Neuronal stem cell (in vitro differentiated cells): Measurements from ENCODE around the gene BRD1.

Experiments used
- DNase-seq: peaks from one replicate; pipeline ENCODE4 v3.0.0-alpha.2; 2013; ENCODE audit warnings: low spot score
- H2AFZ ChIP-seq: one replicate; pipeline ENCODE4 v1.6.1; 2013; ENCODE audit warnings: mild to moderate bottlenecking, low read length, inconsistent platforms
- H2AK5ac ChIP-seq: 2 replicates; pipeline ENCODE4 v1.6.1; 2013; ENCODE audit warnings: low read depth, mild to moderate bottlenecking, inconsistent platforms, low read length, moderate library complexity, mixed read lengths
- H2BK120ac ChIP-seq: 2 replicates; pipeline ENCODE4 v1.6.1; 2013; ENCODE audit warnings: low read depth, mild to moderate bottlenecking, inconsistent platforms, low read length, moderate library complexity, mixed read lengths
- H2BK12ac ChIP-seq: one replicate; pipeline ENCODE4 v1.6.1; 2013; ENCODE audit warnings: low read length, inconsistent platforms
- H2BK15ac ChIP-seq: 2 replicates; pipeline ENCODE4 v1.6.1; 2013; ENCODE audit warnings: mild to moderate bottlenecking, low read length, inconsistent platforms, mixed read lengths
- H2BK5ac ChIP-seq: one replicate; pipeline ENCODE4 v1.6.1; 2013; ENCODE audit warnings: inconsistent platforms, mild to moderate bottlenecking, low read length, moderate library complexity
- H3K14ac ChIP-seq: one replicate; pipeline ENCODE4 v1.6.1; 2013; ENCODE audit warnings: low read length, inconsistent platforms
- H3K18ac ChIP-seq: 2 replicates; pipeline ENCODE4 v1.6.1; 2013; ENCODE audit warnings: low read length, inconsistent platforms
- H3K23ac ChIP-seq: 2 replicates; pipeline ENCODE4 v1.6.1; 2013; ENCODE audit warnings: low read depth, mild to moderate bottlenecking, mixed read lengths, low read length, inconsistent platforms; ENCODE audit not compliant: poor library complexity
- H3K27ac ChIP-seq: replicated peaks from 3 replicates; pipeline ENCODE4 v1.5.1; 2013; ENCODE audit warnings: low read length, inconsistent platforms
- H3K27me3 ChIP-seq, 3 experiments: 2 replicates each; pipeline ENCODE4 v1.6.1; 2013; ENCODE audit warnings: low read length in 3 of 3, mild to moderate bottlenecking in 2 of 3, inconsistent platforms in 1 of 3, low read depth in 1 of 3, mixed read lengths in 1 of 3, moderate library complexity in 1 of 3; ENCODE audit not compliant: control insufficient read depth in 3 of 3, insufficient read depth in 3 of 3
- H3K36me3 ChIP-seq, 2 donors: replicated peaks in 1 of 2; 2 replicates each; pipeline ENCODE4 v1.6.1; 2013; ENCODE audit warnings: low read length in 2 of 2; ENCODE audit not compliant: control insufficient read depth in 2 of 2, insufficient read depth in 2 of 2
- H3K4ac ChIP-seq: 2 replicates; pipeline ENCODE4 v1.6.1; 2013; ENCODE audit warnings: inconsistent platforms, mild to moderate bottlenecking, low read length, moderate library complexity
- H3K4me1 ChIP-seq, 2 donors: 1 replicate in 1 of 2; 2 replicates in 1 of 2; pipeline ENCODE4 v1.6.1; 2013; ENCODE audit warnings: low read length in 2 of 2, low read depth in 1 of 2; ENCODE audit not compliant: control insufficient read depth in 2 of 2, insufficient read depth in 1 of 2
- H3K4me2 ChIP-seq: one replicate; pipeline ENCODE4 v1.6.1; 2013; ENCODE audit warnings: mild to moderate bottlenecking, low read length, inconsistent platforms; ENCODE audit not compliant: insufficient read depth, poor library complexity, severe bottlenecking
- H3K4me3 ChIP-seq, 2 donors: 2 replicates each; pipeline ENCODE4 v1.5.1; 2013; ENCODE audit warnings: low read length in 2 of 2, mild to moderate bottlenecking in 2 of 2, inconsistent platforms in 1 of 2, moderate library complexity in 1 of 2
- H3K79me1 ChIP-seq: one replicate; pipeline ENCODE4 v1.6.1; 2013; ENCODE audit warnings: low read depth, mild to moderate bottlenecking, inconsistent platforms, low read length, moderate library complexity
- H3K9ac ChIP-seq: one replicate; pipeline ENCODE4 v1.6.1; 2013; ENCODE audit warnings: mild to moderate bottlenecking, low read depth, low read length, inconsistent platforms; ENCODE audit not compliant: poor library complexity
- H3K9me3 ChIP-seq, 2 donors: replicated peaks in 1 of 2; 2 replicates each; pipeline versions ENCODE3 to v1.6.1; 2013; ENCODE audit warnings: low read length in 2 of 2, mild to moderate bottlenecking in 2 of 2, inconsistent platforms in 1 of 2, low read depth in 1 of 2, mixed read lengths in 1 of 2, moderate library complexity in 1 of 2; ENCODE audit not compliant: control insufficient read depth in 2 of 2, insufficient read depth in 1 of 2
- H4K8ac ChIP-seq: one replicate; pipeline ENCODE4 v1.6.1; 2013; ENCODE audit warnings: low read depth, mild to moderate bottlenecking, inconsistent platforms, low read length, moderate library complexity
- H4K91ac ChIP-seq: one replicate; pipeline ENCODE4 v1.6.1; 2013; ENCODE audit warnings: low read length, low read depth, mild to moderate bottlenecking, inconsistent platforms; ENCODE audit not compliant: poor library complexity
- WGBS, 2 donors: extraction: QIAGEN DNeasy Blood & Tissue Kit; methylation state at CpG; one replicate each; pipeline ENCODE4 v1.1.7; 2013; ENCODE audit warnings: missing lambda C conversion rate in 2 of 2, mixed read lengths in 1 of 2; ENCODE audit not compliant: insufficient read length in 2 of 2, insufficient replicate concordance in 1 of 2; ENCODE audit errors: extremely low coverage in 2 of 2; 5-methylcytosine and 5-hydroxymethylcytosine counted together

Gene BRD1

DNA sequence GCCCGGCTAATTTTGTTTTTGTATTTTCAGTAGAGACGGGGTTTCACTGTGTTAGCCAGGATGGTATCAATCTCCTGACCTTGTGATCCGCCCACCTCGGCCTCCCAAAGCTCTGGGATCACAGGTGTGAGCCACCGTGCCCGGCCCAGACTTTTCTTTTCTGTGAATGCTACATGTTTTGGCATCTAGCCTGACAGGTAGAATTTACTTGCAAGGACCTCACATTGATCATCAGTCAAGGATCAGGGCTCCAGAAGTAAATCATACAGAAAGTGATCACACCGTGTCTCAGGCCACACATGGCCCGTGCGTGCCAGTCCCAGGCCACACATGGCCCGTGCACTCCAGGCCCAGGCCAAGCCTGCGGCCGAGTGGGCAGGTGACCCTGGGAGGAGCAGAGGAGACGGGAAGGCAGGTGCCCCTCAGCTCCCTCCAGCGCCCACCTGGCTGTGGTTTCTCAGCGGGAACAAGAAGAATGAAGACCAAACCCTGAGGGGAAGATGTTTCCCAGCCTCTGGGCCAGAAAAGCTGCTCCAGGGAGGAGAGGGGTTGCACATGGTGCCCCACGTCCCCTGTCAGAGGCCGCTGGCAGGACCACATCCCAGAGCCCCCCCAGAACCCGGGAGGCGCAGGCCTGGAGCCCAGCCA is 76.2 kb downstream of the BRD1 start:
- DNase-seq = no peak
- Histone ChIP-seq H3K23ac (no peak overlapping the region), H2BK5ac (no peak overlapping the region), H2AK5ac (peak overlapping the region; percentile 53), H2BK15ac (no peak overlapping the region), H4K8ac (no peak overlapping the region), H4K91ac (no peak overlapping the region), H3K4ac (no peak overlapping the region), H2BK120ac (no peak overlapping the region), H3K4me2 (no peak overlapping the region), H3K27me3 (no peaks in the 10 kb centered on the region), H3K9ac (peak overlapping the region; percentile 24), H2BK12ac (no peak overlapping the region), H3K27ac (no peak overlapping the region), H3K4me3 (no peak overlapping the region), H3K18ac (peak overlapping the region; percentile 7), H3K79me1 (no peaks in the 10 kb centered on the region), H3K36me3 (no peaks in the 10 kb centered on the region), H3K14ac (no peak overlapping the region), H2AFZ (peak overlapping the region; percentile 49), H3K4me1 (peaks cover 14% of the 10 kb centered on the region in 2 donors), H3K9me3 (peaks cover 5 to 6% of the 10 kb centered on the region in 2 donors)
- WGBS, 2 donors = no CpG with 5 or more reads among the region's 19 CpGs

DNA sequence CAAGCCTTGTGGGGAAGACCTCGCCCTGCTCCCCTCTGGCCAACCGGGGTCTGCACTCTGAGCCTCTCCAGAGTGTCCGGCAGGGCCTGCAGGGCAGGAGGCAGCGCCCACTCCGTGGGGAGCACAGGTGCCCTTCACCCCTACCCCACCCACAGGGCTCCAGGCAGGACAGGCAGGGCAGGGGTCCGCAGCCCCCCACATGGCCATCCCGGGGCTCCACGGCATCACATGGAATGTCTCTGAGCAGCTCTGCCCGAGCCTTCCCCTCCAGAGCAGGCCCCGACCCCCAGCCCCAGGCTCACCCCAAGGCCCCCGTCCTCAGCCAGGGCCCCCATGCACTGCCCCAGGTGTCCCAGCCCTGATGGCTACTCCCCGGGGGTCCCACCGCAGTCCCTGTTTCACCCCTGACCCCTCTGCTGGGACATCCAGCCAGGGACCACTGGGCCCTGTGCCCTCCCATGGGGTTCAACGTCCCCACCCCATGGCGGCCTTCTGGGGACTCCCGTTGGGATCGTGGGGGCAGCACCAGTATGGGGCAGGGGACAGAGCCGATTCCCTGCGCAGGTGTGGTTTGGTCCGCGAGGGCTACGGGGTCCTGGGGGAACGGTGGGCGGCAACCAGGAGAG is 77.7 kb downstream of the BRD1 start:
- H3K4me2 ChIP-seq = no peak overlapping the region
- H2BK15ac ChIP-seq = peak overlapping the region; percentile 81
- H2AFZ ChIP-seq = no peak overlapping the region
- no peak overlapping the region for H3K9ac ChIP-seq
- no peak overlapping the region for H3K27ac ChIP-seq
- H2BK120ac ChIP-seq = no peak overlapping the region
- peak overlapping the region; percentile 20 for H3K23ac ChIP-seq
- H3K27me3 ChIP-seq = no peaks in the 10 kb centered on the region
- peak overlapping the region; percentile 38 for H3K14ac ChIP-seq
- no peak overlapping the region for H3K4me3 ChIP-seq
- no peaks in the 10 kb centered on the region for H3K36me3 ChIP-seq
- no peak overlapping the region for H2BK12ac ChIP-seq
- H3K18ac ChIP-seq = peak overlapping the region; percentile 71
- peak overlapping the region; percentile 13 for H2BK5ac ChIP-seq
- H4K91ac ChIP-seq = no peak overlapping the region
- peaks cover 14% of the 10 kb centered on the region in 2 donors for H3K4me1 ChIP-seq
- H3K4ac ChIP-seq = no peak overlapping the region
- DNase-seq = no peak
- H4K8ac ChIP-seq = no peak overlapping the region
- peaks cover 3 to 13% of the 10 kb centered on the region in 2 donors for H3K9me3 ChIP-seq
- no CpG with 5 or more reads among the region's 24 CpGs for WGBS, 2 donors
- peak overlapping the region; percentile 88 for H2AK5ac ChIP-seq
- no peaks in the 10 kb centered on the region for H3K79me1 ChIP-seq

GRCh38 chr22:49749227-49749626 is 78.4 kb downstream of the BRD1 start:
- peaks cover 3 to 15% of the 10 kb centered on the region in 2 donors for H3K9me3 ChIP-seq
- H3K4me2 ChIP-seq = no peak overlapping the region
- no peaks in the 10 kb centered on the region for H3K27me3 ChIP-seq
- no peak overlapping the region for H2BK12ac ChIP-seq
- H3K36me3 ChIP-seq = no peaks in the 10 kb centered on the region
- H3K4me3 ChIP-seq = no peak overlapping the region
- no peak overlapping the region for H2AFZ ChIP-seq
- no peak overlapping the region for H3K4ac ChIP-seq
- no peak overlapping the region for H2AK5ac ChIP-seq
- H3K14ac ChIP-seq = peak overlapping the region; percentile 89
- peaks cover 14% of the 10 kb centered on the region in 2 donors for H3K4me1 ChIP-seq
- no peaks in the 10 kb centered on the region for H3K79me1 ChIP-seq
- WGBS, 2 donors = no CpG with 5 or more reads among the region's 9 CpGs
- H2BK15ac ChIP-seq = no peak overlapping the region
- H4K8ac ChIP-seq = peak overlapping the region; percentile 43
- DNase-seq = no peak
- no peak overlapping the region for H3K23ac ChIP-seq
- peak overlapping the region; percentile 57 for H3K18ac ChIP-seq
- no peak overlapping the region for H2BK5ac ChIP-seq
- no peak overlapping the region for H4K91ac ChIP-seq
- H3K27ac ChIP-seq = no peak overlapping the region
- no peak overlapping the region for H3K9ac ChIP-seq
- peak overlapping the region; percentile 94 for H2BK120ac ChIP-seq

GRCh38 chr22:49748514-49748913 is 79.2 kb downstream of the BRD1 start:
- Histone ChIP-seq H3K9me3 (peaks cover 3 to 15% of the 10 kb centered on the region in 2 donors), H3K23ac (no peak overlapping the region), H3K4me1 (peaks cover 14% of the 10 kb centered on the region in 2 donors), H2BK120ac (no peak overlapping the region), H3K14ac (no peak overlapping the region), H3K4me3 (no peak overlapping the region), H4K8ac (no peak overlapping the region), H3K79me1 (no peaks in the 10 kb centered on the region), H3K4me2 (no peak overlapping the region), H2BK5ac (no peak overlapping the region), H2AK5ac (peak overlapping the region; percentile 43), H2AFZ (no peak overlapping the region), H3K27me3 (no peaks in the 10 kb centered on the region), H4K91ac (no peak overlapping the region), H3K4ac (no peak overlapping the region), H2BK12ac (no peak overlapping the region), H3K9ac (no peak overlapping the region), H2BK15ac (no peak overlapping the region), H3K27ac (no peak overlapping the region), H3K36me3 (no peaks in the 10 kb centered on the region), H3K18ac (peak overlapping the region; percentile 2)
- DNase-seq = no peak
- no CpG with 5 or more reads among the region's 5 CpGs for WGBS, 2 donors
